DMS 273 treated with DMSO at 0.1 percent for 48 hours (cell line): ENCODE measurements around the gene OTX1.
"Not testable (repeated sequence)": the region's sequence is repeated elsewhere in the genome, so short reads cannot be mapped to it uniquely, and the experiment has no call there.

ENCODE experiments used
- DNase-seq: peaks from one replicate; lab custom pipeline; 2025; lab: John Stamatoyannopoulos, UW

The OTX1 gene

GRCh38 chr2:63050334-63051041, at the start of gene OTX1:
OTX1 (plus strand) TSS chr2:63050830; CDS start chr2:63052991, 2,161 bp downstream.
- DNase-seq: peak; percentile 70

DNA sequence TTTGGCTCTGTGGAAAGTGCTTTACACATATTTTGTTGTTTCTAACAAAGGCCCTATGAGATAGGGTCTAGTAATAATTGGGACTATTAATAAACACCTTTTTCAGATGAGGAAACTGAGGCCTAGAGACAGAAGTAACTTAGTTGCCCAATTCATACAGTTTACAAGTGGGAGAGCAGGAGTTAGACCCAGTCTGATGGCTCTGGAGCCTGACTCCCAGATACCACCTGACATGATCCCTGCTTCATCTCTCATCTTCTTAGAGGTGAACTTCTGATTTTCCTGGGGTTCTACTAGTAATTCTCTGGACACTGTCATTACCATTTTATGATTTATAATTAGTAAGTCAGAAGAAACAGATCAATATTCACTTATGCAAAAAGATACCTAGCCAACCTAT, 49.1 kb upstream of the OTX1 start:
- DNase-seq: no peak

GRCh38 chr2:63003351-63003750, 47.3 kb upstream of the OTX1 start:
- DNase-seq: no peak

DNA sequence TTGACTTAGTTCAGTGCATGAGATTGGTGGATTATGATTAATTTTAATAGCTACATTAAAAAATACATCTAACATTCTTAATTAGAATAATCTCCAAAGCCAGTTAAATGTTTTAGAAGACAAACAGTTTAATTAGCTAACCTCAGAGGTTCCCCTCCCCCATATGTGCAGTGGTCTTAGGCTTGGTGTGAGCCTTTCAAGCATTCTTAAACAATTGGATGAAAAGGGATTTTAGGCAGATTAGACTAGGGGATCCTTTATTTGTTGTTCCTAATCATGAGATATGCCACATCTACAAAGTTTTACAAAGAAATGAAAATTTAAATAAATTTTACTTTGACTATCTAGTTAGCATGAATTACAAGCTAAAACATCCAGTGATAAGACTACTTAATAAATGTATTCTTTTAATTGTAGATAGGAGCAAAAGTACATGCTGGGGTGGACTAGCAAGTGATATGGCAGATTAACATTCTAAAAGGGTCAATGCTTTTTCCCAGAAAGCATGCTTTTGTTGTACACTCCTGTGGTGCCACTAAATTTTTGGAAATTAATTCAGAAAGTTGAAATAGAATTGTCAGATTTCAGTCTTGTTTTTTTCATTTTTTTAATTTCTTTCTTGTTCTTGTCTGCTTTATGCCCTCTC, 42.7 kb upstream of the OTX1 start:
- no peak for DNase-seq

DNA sequence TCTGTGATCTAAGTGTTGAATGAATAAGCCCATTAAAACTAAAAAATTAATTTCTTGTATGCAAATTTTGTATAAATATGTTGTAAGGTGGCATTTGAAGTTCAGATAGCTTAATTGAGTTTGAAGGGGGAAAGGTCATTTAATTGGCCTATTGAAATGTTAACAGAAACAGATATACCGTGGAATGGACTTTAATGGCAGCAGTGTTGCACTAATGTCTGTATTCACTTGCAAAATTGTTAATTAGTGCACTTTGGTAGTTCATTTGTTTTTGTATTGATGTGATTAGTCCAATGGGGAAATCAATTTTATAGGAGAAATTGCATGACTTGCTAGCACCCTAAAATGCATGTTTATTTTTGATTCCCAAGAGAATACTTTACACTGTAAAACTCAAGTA, 41.8 kb upstream of the OTX1 start:
- DNase-seq: no peak

DNA sequence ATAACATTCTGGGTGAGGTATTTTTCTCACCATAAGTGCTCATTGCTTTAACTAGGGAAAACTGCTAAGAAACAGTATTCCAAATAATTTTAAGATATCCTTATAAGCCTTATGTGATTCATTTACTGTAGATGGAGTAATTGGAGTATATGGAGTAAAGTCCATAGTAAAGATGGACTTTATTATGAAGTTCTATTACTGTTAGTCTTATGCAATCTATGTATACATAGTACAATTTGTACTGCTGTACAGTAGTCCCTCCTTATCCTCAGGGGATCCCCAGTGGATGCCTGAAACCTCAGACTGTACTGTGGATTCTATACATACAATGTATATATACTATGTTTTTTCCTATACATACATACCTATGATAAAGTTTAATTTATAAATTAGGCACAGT, 41.1 kb upstream of the OTX1 start:
- DNase-seq: no peak

DNA sequence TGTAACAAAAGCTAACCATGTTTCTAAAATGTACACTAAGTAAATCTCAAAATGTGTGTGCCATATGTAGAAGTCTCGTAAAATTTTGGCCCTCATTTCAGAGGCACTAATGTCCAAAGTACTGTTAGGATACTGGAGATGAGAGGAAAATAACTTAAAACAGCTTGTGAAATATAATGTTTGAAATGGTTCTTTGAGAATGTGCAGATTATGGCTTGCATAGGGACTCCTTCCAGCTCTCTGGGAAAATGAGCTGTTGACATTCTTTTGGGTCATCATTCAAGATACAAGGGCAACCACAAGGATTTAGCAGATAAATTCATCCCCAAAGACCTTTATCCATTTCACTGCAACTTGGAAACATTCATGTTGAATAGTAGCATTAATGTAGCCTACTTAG, 38.1 kb upstream of the OTX1 start:
- no peak for DNase-seq

- DNase-seq: no peak
Measured at GRCh38 chr2:63013438-63013837, 37.2 kb upstream of the OTX1 start.

- no peak for DNase-seq
Measured at GRCh38 chr2:63015389-63015788, 35.2 kb upstream of the OTX1 start.

DNA sequence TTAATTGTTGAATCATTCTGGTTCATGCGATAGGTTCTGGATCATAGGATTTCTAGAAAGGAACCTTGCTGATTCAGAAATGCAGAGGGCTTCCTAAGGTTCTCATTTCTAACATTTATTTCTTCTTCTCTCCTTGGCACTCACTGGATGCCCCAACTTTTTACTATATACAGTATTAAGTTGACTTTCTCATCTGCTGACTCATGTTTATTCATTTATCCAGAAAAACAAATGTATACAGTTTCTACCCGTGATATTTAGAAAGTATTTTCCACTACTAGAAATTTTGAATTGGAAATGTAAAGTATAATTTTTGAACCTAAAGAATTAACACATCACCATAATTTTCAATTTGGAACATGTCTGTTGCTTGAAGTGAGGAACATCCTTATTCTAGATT, 32.2 kb upstream of the OTX1 start:
- DNase-seq: no peak

DNA sequence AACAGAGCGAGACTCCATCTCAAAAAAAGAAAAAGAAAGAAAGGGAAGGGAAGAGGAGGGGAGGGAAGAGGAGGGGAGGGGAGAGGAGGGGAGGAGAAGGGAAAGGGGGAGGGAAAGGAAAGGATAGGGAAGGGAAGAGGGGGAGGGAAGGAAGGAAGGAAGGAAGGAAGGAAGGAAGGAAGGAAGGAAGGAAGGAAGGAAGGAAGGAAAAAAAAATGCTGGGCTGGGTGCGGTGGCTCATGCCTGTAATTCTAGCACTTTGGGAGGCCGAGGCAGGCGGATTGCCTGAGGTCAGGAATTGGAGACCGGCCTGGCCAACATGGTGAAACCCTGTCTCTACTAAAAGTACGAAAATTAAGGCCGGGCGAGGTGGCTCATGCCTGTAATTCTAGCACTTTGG, 30.9 kb upstream of the OTX1 start:
- not testable (repeated sequence) for DNase-seq

DNA sequence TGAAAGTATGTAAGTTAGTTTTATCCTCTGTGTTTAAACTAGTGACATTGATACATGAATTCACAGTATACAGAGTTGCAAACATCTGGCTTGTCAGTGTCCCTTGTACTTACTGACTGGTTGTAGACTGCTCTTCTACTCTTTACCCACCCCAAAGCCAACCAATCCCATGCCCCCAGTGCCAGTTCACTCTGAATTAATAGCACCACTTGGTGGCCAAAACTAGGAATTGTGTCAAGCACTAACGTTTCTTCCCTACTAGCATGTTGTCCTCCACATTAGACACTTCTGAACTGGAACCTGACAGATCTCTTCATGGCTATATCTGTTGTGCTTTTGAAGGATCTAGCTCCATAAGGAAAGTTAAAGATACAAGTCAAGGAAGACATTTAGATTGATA, 27.2 kb upstream of the OTX1 start:
- peak; percentile 7 for DNase-seq

DNA sequence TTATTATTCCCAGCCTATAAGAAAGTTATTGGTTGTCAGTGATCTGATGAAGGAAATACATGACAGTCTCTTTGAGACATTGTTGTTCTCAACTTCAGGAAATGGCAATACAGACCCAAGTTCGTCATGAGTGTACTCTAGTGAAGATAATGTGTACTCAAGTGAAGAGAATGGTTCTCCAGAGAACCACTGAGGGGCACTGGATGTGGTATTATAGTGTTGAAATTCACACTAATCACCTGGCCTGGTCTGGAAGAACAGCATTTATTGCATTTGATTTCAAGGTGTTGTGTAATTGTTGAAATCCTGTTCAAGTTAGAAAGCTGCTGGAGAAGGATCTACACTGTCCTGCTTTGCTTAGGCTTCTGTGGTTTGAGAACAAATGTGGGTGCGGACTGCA, 23.4 kb upstream of the OTX1 start:
- DNase-seq: no peak

DNA sequence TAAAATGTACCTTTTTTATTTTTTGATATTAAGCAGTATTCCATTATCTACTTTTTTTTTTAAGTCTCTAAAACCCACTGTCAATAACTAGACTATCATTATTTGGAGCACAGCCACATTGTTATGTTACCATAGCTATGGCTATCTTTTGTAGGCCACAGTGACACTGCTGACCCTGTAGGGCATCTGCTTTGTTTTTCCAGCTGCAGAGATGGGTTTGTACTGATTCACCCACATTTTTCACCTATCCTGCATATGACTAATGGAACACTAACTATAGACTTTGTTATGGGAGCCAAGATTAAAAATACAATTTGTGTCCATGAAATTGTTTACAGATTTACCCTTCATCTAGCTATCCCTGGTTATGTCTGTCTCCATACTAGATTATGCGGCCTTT, 21.6 kb upstream of the OTX1 start:
- DNase-seq: no peak

- DNase-seq: no peak
Measured at GRCh38 chr2:63034526-63034925, 16.1 kb upstream of the OTX1 start.

DNA sequence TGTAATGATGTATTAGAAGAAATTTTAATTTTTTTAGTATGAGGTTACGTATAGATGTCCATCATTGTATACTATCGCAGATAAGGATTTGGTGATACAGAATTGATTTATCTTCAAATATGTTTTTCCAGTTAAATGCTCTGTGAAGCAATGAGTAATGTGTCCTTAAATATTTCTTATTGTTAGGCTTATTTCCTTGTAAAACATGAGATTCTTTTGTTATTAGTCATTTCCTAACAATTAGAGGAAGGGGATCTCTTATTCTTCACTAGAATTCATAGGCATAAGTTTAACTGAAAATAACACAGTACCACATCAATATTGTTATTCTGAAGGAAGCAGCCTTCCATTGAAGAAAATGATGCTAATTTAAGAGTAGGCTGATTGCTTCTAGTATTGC, 15.5 kb upstream of the OTX1 start:
- no peak for DNase-seq

GRCh38 chr2:63035660-63036059, 15.0 kb upstream of the OTX1 start:
- no peak for DNase-seq

DNA sequence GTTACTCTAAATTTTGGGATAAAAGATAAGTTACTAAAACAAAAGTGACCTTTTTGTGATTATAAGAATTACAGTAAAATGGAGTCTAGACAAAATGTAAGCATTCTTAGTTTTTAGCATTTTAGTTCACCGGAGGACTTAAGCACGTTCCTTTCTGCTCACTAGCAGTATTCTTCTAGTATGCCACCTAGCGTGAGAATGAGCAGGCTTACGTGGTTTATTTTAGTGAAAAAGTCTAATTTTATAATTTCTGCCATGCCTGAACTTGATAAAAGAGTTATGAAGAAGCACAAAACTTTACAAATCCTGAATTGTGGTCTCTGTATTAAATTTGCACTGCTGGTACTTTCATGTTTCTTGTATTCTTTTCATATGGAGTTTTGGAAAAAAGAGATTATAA, 12.6 kb upstream of the OTX1 start:
- no peak for DNase-seq

- no peak for DNase-seq
Measured at GRCh38 chr2:63040586-63040985, 10.0 kb upstream of the OTX1 start.

GRCh38 chr2:63041592-63041991, 9.0 kb upstream of the OTX1 start:
- no peak for DNase-seq

DNA sequence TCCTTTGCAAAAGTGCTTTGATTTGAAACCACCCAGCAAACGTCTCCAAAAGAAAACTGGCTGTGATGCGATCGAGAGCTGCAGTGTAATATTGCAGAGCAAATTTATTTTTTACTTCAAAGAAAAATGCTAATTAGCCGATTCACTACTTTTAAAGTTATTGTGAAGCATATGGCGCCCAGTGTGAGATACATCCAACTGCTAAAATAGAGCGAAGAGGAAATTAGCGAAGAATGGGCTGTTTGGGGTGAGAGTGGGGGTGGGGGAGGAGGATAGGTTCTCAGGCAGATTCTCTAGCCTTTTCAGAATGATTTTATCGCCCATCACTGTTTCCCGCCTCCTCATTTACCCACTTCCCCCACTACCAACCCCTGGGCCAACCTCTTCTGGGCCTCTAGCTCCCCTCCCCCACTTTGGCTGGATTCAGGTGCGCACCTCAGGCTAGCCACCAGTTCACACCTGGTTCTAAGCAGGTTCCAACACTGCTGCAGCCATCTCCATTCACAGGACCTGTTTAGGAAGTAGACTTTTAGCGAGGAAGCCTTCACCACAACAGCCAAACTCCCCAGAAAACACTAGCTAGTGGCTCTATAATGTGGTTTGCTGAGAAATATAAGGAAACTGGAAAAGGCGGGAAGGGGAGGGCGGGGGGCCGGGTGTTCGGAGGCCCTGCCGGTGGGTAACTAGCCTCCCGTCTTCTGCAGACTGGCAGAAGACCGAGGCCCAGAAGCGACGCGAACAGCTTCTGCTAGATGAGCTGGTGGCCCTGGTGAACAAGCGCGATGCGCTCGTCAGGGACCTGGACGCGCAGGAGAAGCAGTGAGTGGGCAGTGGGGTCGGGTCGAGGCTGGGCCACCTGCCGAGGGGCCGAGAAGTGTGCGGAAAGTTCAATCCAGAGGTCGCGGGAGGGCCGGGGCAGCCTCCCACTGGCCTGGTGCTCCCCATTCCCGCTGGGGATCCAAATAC, 6.0 kb upstream of the OTX1 start:
- DNase-seq: no peak

DNA sequence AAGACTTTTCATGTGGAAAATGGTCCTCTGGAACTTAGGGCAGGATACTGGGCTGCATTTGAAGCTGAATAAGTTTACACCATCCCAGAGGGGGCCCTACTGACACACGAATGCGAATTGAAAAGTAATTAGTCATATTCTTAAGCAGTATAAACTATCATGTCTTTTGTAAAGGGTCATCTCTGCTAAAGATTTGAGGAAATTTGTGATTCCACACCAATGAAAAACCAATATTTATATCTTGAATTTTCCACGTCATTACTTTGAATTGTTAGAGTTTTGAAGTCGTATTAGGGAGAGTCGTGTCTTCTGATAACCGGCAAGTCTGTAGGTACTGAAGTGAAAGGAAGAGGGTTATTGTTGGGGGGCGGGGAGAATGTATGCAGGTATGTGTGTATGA, 4.1 kb upstream of the OTX1 start:
- DNase-seq: no peak

DNA sequence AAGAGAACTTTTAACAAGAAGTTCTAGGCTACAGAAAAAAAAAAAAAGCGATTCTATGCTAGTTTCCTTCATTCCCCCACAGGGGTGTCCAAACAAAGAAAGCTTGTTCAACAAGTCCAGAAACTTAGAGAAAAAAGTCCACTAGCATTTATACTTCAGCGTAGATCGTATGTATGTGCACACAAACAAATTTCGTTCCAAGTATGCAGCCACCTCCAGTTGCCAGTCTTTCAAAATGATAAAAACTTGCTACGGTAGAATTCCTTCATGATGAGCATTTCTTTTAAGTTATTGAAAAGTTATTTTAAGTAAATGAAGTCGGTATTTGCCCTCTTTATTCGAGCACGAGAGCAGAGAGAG, 3.7 kb upstream of the OTX1 start:
- no peak for DNase-seq
